Peyer's patch (tissue), 4 donors: Measurements from ENCODE around the gene RIMKLB. TPM values are rescaled to one million over a fixed set of nuclear protein-coding genes. Genes with fewer than 3 reads are reported as not detected.
"Not testable (repeated sequence)": the region's sequence is repeated elsewhere in the genome, so short reads cannot be mapped to it uniquely, and the experiment has no call there.

Source experiments
- DNase-seq, 3 donors: peaks; one replicate each; pipeline ENCODE4 v3.0.0-alpha.2; 2017 to 2019
- H3K27ac ChIP-seq, 4 donors: fragments of 200-600 bp; sonication (generic); one replicate each; pipeline ENCODE4 v1.5.1; 2016 to 2019
- H3K27me3 ChIP-seq, 2 donors: fragments of 200-600 bp; sonication (generic); one replicate each; pipeline ENCODE4 v1.5.1; 2019
- H3K36me3 ChIP-seq, 3 donors: fragments of 200-600 bp; sonication (generic); one replicate each; pipeline ENCODE4 v1.5.1; 2016 to 2019
- H3K4me1 ChIP-seq, 4 donors: fragments of 200-600 bp; sonication (generic); one replicate each; pipeline ENCODE4 v1.5.1; 2016 to 2019
- H3K4me3 ChIP-seq, 4 donors: fragments of 200-600 bp; sonication (generic); 1 replicate in 3 of 4; 2 replicates in 1 of 4; pipeline ENCODE4 v1.5.1; 2016 to 2019; ENCODE audit warnings: mild to moderate bottlenecking in 1 of 4
- H3K9me3 ChIP-seq, 4 donors: fragments of 200-600 bp; sonication (generic); one replicate each; pipeline ENCODE4 v1.5.1; 2016 to 2019; ENCODE audit warnings: mild to moderate bottlenecking in 1 of 4
- POLR2A ChIP-seq, 2 donors: fragments of 450-650 bp; IDR thresholded peaks; one replicate each; pipeline ENCODE4 v1.5.1; 2017; ENCODE audit warnings: antibody characterized with exemption in 2 of 2, mild to moderate bottlenecking in 2 of 2, moderate library complexity in 2 of 2
- total RNA-seq, 4 donors: library from RNA; depleted of rRNA; stranded (reverse); fragments of >200 nt; gene quantifications; one replicate each; pipeline ENCODE4 v1.1.0, GENCODE V29; 2016
- TF ChIP-seq, protein P1 (sequence below), 6 experiments: fragments of 450-650 bp in 4 of 6; fragments of 200-600 bp in 2 of 6; sonication (generic) in 1 of 6; IDR thresholded peaks; one replicate each; pipeline ENCODE4 v1.5.1; 2017 to 2019; ENCODE audit warnings: antibody characterized with exemption in 6 of 6, mild to moderate bottlenecking in 3 of 6, moderate library complexity in 1 of 6

RIMKLB gene
- total RNA-seq, 4 donors from 2014 or later: 27.0 to 89.1 (median 37.0) TPM

DNA sequence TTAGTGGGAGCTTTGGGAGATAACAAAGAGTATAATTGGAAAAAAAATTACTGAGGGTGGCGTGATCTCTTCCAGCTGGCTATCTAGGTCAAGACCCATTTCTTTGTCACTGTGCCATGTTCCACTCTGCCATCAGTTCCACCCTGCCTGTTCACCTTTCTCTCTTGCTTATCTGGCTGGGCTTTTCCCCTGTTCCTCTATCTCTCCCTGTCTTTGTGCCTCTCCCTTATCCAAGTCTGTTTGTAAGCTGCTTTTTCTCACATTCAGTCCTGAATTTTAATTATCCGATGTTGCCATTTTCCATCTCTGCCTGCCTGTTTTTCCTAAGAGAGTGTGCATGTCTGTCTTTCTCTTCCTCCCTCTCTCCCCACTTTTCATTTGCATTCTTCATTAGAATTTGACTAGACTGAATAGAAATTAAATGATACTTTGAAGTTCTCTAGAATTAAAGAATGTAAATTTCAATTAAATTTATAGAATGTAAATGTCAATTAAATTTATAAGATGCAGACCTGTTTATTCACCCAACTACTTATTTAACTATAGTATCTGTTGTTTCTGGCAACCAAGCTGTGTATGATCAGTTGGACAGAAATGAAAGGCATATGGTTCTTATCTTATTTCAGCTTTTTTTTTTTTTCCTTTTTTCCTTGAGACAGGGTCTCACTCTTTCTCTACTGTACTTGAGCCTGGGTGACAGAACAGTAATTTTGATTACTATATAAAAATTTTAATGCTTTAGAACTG lies 83.8 kb downstream of the RIMKLB start:
- Histone ChIP-seq H3K9me3 (no peaks in the 10 kb centered on the region), H3K36me3 (no peaks in the 10 kb centered on the region), H3K27me3 (no peaks in the 10 kb centered on the region), H3K4me3 (no peak overlapping the region), H3K27ac (no peak overlapping the region), H3K4me1 (no peaks in the 10 kb centered on the region)
- TF ChIP-seq, protein P1, sequence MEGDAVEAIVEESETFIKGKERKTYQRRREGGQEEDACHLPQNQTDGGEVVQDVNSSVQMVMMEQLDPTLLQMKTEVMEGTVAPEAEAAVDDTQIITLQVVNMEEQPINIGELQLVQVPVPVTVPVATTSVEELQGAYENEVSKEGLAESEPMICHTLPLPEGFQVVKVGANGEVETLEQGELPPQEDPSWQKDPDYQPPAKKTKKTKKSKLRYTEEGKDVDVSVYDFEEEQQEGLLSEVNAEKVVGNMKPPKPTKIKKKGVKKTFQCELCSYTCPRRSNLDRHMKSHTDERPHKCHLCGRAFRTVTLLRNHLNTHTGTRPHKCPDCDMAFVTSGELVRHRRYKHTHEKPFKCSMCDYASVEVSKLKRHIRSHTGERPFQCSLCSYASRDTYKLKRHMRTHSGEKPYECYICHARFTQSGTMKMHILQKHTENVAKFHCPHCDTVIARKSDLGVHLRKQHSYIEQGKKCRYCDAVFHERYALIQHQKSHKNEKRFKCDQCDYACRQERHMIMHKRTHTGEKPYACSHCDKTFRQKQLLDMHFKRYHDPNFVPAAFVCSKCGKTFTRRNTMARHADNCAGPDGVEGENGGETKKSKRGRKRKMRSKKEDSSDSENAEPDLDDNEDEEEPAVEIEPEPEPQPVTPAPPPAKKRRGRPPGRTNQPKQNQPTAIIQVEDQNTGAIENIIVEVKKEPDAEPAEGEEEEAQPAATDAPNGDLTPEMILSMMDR (IDR thresholded peaks at IDR 0.05): no peak
- no peak for TF ChIP-seq POLR2A (IDR thresholded peaks at IDR 0.05)
- DNase-seq: no peak

DNA sequence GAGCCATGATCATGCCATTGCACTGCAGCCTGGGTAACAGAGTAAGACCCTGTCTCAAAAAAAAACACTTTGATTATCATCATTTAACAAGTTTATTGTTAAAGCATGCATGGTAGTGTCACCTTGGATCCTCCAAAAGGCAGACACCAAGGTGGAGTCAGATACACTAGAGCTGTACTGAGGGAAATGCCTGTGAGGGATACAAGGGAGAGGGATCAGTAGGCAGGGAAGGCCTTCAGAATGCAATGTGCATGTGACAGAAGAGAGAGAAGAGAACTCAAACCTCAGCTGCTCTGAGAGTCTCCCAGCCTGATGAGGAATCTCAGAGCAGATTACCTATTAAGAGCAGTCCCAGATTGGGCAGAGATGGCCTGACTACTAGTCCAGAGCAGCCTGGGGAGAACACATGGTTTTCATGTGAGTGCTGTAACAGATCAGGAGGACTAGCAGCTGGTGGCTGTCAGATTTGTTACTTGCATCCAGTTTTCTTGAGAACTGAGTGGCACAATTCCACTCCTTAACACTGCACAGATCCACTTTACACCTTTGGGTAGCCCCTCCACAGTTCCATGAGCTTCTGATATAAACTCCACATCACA lies 86.6 kb downstream of the RIMKLB start:
- H3K4me3 ChIP-seq: no peak overlapping the region
- no peaks in the 10 kb centered on the region for H3K36me3 ChIP-seq
- no peak for TF ChIP-seq POLR2A (IDR thresholded peaks at IDR 0.05)
- TF ChIP-seq, protein P1 (IDR thresholded peaks at IDR 0.05): no peak
- no peaks in the 10 kb centered on the region for H3K9me3 ChIP-seq
- H3K27ac ChIP-seq: no peak overlapping the region
- no peak for DNase-seq
- H3K27me3 ChIP-seq: no peaks in the 10 kb centered on the region
- no peaks in the 10 kb centered on the region for H3K4me1 ChIP-seq

DNA sequence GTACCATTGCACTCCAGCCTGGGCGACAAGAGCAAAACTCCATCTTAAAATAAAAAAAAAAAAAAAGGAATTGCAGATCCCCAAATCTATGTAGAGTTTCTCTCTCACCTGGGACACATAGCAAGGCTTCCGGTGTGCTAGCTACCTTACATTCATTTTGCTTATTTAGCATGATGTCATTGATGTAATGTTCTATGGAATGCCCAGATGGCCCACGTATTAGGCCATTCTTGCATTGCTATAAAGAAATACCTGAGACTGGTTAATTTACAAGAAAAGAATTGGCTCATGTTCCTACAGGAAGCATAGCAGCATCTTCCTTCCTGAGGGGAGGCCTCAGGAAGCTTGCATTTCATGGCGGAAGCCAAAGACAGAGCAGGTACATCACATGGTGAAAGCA lies 87.7 kb downstream of the RIMKLB start:
- Histone ChIP-seq H3K27me3 (no peaks in the 10 kb centered on the region), H3K9me3 (no peaks in the 10 kb centered on the region), H3K4me3 (no peak overlapping the region), H3K27ac (no peak overlapping the region), H3K4me1 (no peaks in the 10 kb centered on the region), H3K36me3 (no peaks in the 10 kb centered on the region)
- no peak for DNase-seq
- TF ChIP-seq, protein P1 (IDR thresholded peaks at IDR 0.05): no peak
- TF ChIP-seq POLR2A (IDR thresholded peaks at IDR 0.05): no peak

DNA sequence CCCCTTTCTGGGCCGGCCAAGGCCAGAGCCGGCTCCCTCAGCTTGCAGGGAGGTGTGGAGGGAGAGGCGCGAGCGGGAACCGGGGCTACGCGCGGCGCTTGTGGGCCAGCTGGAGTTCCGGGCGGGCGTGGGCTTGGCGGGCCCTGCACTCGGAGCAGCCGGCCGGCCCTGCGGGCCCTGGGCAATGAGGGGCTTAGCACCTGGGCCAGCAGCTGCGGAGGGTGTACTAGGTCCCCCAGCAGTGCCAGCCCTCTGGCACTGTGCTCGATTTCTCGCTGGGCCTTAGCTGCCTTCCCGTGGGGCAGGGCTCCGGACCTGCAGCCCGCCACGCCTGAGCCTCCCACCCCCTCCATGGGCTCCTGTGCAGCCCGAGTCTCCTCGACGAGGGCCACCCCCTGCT lies 89.4 kb downstream of the RIMKLB start:
- H3K4me3 ChIP-seq, H3K4me1 ChIP-seq, H3K9me3 ChIP-seq, H3K27ac ChIP-seq, H3K27me3 ChIP-seq, DNase-seq, H3K36me3 ChIP-seq: not testable (repeated sequence)

DNA sequence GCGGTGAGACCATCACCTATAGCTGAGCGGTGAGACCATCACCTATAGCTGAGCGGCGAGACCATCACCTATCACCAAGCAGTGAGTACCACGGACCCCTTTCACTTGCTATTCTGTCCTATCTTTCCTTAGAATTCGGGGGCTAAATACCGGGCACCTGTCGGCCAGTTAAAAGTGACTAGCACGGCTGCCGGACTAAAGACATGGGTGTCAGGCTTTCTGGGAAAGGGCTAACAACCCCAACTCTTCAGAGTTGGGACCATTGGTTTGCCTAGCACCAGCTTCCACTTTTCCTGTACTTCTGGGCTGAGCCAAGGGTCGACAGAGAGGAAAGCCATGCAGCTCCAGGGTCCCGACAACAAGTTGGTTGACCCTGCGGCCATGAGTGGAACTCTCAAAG lies 90.9 kb downstream of the RIMKLB start:
- not testable (repeated sequence) for H3K36me3 ChIP-seq, H3K27ac ChIP-seq, DNase-seq, H3K9me3 ChIP-seq, H3K27me3 ChIP-seq, H3K4me3 ChIP-seq, H3K4me1 ChIP-seq

DNA sequence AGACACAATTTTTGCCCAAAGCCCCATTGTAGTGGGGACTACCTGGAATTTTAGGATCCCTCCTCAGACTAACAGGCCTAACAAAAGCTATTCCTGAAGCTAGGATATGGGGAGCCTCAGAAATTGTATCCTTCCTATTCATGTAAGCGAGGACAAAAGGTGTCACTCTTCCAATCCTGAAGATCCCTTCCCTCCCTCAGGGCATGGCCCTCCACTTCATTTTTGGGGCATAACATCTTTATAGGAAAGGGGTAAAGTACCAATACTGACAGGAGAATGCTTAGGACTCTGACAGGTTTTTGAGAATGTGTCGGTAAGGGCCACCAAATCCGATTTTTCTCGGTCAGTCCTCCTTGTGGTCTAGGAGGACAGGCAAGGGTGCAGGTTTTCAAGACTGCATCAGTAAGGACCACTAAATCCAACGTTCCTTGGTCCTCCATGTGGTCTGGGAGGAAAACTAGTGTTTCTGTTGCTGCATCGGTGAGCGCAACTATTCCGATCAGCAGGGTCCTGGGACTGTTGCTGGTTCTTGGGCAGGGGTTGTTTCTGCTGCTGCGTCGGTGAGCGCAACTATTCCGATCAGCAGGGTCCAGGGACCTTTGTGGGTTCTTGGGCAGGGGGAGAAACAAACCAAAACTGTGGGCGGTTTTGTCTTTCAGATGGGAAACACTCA lies 91.7 kb downstream of the RIMKLB start:
- H3K27ac ChIP-seq, DNase-seq, H3K4me3 ChIP-seq, H3K9me3 ChIP-seq, H3K36me3 ChIP-seq, H3K4me1 ChIP-seq, H3K27me3 ChIP-seq: not testable (repeated sequence)

DNA sequence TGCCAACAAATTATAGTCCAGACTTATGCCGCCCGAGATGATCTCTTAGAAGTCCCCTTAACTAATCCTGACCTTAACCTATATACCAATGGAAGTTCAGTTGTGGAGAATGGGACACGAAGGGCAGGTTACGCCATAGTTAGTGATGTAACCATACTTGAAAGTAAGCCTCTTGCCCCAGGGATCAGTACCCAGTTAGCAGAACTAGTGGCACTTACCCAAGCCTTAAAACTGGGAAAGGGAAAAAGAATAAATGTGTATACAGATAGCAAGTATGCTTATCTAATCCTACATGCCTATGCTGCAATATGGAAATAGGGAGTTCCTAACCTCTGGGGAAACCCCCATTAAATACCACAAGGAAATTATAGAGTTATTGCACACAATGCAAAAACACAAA lies 95.4 kb downstream of the RIMKLB start:
- H3K27me3 ChIP-seq, H3K4me1 ChIP-seq, H3K27ac ChIP-seq, H3K9me3 ChIP-seq, DNase-seq, H3K36me3 ChIP-seq, H3K4me3 ChIP-seq: not testable (repeated sequence)

DNA sequence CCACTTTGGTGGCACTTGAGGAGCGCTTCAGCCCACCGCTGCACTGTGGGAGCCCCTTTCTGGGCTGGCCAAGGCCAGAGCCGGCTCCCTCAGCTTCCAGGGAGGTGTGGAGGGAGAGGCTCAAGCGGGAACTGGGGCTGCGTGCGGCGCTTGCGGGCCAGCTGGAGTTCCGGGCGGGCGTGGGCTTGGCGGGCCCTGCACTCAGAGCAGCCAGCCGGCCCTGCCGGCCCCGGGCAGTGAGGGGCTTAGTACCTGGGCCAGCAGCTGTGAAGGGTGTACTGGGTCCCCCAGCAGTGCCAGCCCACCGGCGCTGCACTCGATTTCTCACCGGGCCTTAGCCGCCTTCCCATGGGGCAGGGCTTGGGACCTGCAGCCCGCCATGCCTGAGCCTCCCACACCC lies 96.8 kb downstream of the RIMKLB start:
- H3K4me1 ChIP-seq, H3K4me3 ChIP-seq, H3K27ac ChIP-seq, H3K27me3 ChIP-seq, H3K36me3 ChIP-seq, H3K9me3 ChIP-seq, DNase-seq: not testable (repeated sequence)
